Mesodermal cell (in vitro differentiated cells): Measurements from ENCODE around the gene TMEM14A.

Source experiments
- H3K27ac ChIP-seq: 2 replicates; pipeline ENCODE4 v1.7.0; 2013; ENCODE audit warnings: mild to moderate bottlenecking, low read depth, low read length, moderate library complexity; ENCODE audit not compliant: severe bottlenecking
- H3K36me3 ChIP-seq: 2 replicates; pipeline ENCODE4 v1.7.1; 2013; ENCODE audit warnings: mild to moderate bottlenecking, low read length, moderate library complexity; ENCODE audit not compliant: control insufficient read depth, insufficient read depth
- H3K4me1 ChIP-seq: one replicate; pipeline ENCODE4 v1.7.1; 2013; ENCODE audit warnings: mild to moderate bottlenecking, low read length; ENCODE audit not compliant: insufficient read depth, control insufficient read depth, poor library complexity, severe bottlenecking
- H3K4me3 ChIP-seq: 2 replicates; pipeline ENCODE4 v1.7.0; 2013; ENCODE audit warnings: low read length, control low read depth, mild to moderate bottlenecking; ENCODE audit not compliant: insufficient read depth, poor library complexity, severe bottlenecking; ENCODE audit errors: extremely low read depth
- H3K9me3 ChIP-seq: 2 replicates; pipeline ENCODE4 v1.7.1; 2013; ENCODE audit warnings: mild to moderate bottlenecking, low read length, moderate library complexity; ENCODE audit not compliant: control insufficient read depth
- WGBS, 2 experiments: methylation state at CpG; one replicate each; pipeline ENCODE4 v1.1.5; 2013; ENCODE audit warnings: missing lambda C conversion rate in 2 of 2; ENCODE audit not compliant: insufficient coverage in 2 of 2; 5-methylcytosine and 5-hydroxymethylcytosine counted together

Gene TMEM14A

GRCh38 chr6:52720321-52720720, 49.4 kb downstream of the TMEM14A start:
- no peaks in the 10 kb centered on the region for H3K9me3 ChIP-seq
- H3K27ac ChIP-seq, result no peak overlapping the region
- no peak overlapping the region for H3K4me3 ChIP-seq
- H3K36me3 ChIP-seq, result no peaks in the 10 kb centered on the region
- 54 to 76% methylated on average over 1 to 2 of the region's 2 CpGs for WGBS, 2 experiments
- H3K4me1 ChIP-seq, result peaks cover 4% of the 10 kb centered on the region

- H3K27ac ChIP-seq, result no peak overlapping the region
- no peak overlapping the region for H3K4me3 ChIP-seq
- no peaks in the 10 kb centered on the region for H3K9me3 ChIP-seq
- peaks cover 4% of the 10 kb centered on the region for H3K4me1 ChIP-seq
- no peaks in the 10 kb centered on the region for H3K36me3 ChIP-seq
- 79 to 83% methylated on average over 2 of the region's 2 CpGs for WGBS, 2 experiments
Observed at GRCh38 chr6:52724042-52724405, 53.1 kb downstream of the TMEM14A start.

DNA sequence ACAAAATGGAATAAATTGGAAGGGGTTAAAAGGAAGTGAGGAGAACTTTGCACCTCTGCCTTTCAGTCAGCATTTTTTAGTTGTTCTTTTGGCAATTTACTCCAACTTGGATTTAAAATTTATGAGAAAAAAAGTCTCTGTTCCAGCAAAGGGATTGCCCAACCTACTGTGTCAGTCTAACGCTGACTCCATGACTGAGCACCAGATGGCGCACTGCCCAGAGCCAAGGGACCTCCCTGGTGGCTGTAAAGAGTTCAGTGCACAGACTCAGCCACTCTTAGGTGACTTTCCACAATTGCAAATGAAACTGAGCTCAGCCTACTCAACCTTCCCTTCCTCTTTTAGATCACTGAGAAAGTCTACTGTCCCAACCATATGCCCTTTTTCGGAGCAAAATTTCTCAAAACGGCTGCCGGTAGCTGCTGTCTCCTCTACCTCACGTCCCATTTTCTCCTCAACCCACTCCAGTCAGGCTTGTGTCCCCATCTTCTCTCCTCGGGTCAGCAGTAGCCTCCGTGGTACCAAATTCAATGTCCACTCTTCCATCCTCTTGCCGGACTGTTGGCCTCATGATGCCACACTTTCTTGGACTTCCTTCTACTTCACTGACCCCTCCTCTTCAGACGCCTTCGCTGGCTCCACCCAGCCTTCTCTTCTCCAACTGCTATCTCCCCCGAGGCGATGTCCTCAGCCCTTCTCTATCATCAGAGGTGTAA, 53.7 kb downstream of the TMEM14A start:
- H3K4me3 ChIP-seq, result no peak overlapping the region
- H3K4me1 ChIP-seq, result peaks cover 4% of the 10 kb centered on the region
- H3K27ac ChIP-seq, result no peak overlapping the region
- 76 to 80% methylated on average over 13 of the region's 13 CpGs for WGBS, 2 experiments
- H3K36me3 ChIP-seq, result no peaks in the 10 kb centered on the region
- H3K9me3 ChIP-seq, result no peaks in the 10 kb centered on the region

DNA sequence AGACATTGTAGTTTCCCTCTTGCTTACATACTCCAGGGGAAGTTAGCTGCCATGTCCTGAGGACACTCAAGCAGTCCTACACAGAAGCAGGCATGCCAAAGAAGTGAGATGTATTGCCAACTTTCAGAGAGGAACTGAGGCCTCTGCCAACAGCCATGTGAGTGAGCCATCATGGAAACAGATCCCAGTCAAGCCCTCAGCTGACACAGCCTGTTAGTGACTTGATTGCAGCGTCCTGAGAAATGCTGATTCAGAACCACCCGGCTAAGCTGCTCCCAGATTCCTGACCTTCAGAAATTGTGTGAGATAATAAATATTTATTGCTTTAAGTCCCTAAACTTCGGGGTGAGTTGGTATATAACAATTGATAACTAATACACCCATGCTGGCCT, 54.2 kb downstream of the TMEM14A start:
- WGBS, 2 experiments, result no CpG with 5 or more reads among the region's 3 CpGs
- H3K27ac ChIP-seq, result no peak overlapping the region
- peaks cover 4% of the 10 kb centered on the region for H3K4me1 ChIP-seq
- H3K4me3 ChIP-seq, result no peak overlapping the region
- no peaks in the 10 kb centered on the region for H3K36me3 ChIP-seq
- no peaks in the 10 kb centered on the region for H3K9me3 ChIP-seq

- no peak overlapping the region for H3K27ac ChIP-seq
- peaks cover 4% of the 10 kb centered on the region for H3K4me1 ChIP-seq
- WGBS, 2 experiments, result 100% methylated on average over 2 of the region's 2 CpGs
Observed at GRCh38 chr6:52725535-52726192, 54.8 kb downstream of the TMEM14A start.

DNA sequence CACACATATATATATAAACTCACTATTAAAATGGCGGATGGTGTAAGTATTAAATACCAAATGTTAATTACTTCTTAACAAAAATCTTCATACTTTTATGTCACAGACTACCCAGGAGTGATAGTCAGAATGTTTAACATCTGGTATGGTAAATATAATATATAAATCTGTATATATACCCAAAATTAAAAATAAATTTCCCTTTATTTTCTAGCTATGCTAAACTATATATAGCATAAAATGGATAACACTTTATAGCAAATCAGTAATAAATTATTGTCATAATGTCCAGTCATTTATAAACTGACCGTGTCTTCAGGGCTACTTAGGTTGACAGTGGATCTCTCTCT, 55.3 kb downstream of the TMEM14A start:
- Histone ChIP-seq H3K36me3 (no peaks in the 10 kb centered on the region), H3K4me1 (peaks cover 4% of the 10 kb centered on the region), H3K27ac (no peak overlapping the region), H3K9me3 (no peaks in the 10 kb centered on the region), H3K4me3 (no peak overlapping the region)
- 100% methylated on average over 1 of the region's 2 CpGs; no CpG with 5 or more reads in 1 of the 2 experiments for WGBS, 2 experiments

More at GRCh38 chr6:52725535-52726192, 54.8 kb downstream of the TMEM14A start:
- Histone ChIP-seq H3K9me3 (no peaks in the 10 kb centered on the region), H3K36me3 (no peaks in the 10 kb centered on the region), H3K4me3 (no peak overlapping the region)

DNA sequence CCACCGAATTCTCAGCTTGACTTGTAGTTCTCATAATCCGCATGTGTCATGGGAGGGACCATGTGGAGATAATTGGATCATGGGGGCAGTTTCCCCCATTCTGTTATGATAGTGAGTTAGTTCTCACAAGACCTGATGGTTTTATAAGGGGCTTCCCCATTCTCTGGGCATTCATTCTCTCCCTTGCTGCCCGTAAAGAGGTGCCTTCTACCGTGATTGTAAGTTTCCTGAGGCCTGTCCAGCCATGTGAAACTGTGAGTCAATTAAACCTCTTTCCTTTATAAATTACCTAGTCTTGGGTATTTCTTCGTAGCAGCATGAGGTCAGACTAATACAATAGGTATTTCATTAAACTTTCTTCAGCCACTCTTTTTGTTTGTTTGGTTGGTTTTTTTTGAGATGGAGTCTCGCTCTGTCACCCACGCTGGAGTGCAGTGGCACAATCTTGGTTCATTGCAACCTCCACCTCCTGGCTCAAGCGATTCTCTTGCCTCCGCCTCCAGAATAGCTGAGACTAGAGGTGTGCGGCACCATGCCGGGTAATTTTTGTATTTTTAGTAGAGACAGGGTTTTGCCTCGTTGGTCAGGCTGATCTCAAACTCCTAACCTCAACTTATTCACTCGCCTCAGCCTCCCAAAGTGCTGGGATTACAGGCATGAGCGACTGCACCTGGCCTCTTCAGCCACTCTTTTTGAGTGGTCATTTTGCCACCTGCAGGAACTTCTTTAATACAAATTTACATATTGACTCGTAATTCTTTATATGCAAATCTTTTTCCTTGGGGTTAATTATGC, 56.0 kb downstream of the TMEM14A start:
- H3K9me3 ChIP-seq, result no peaks in the 10 kb centered on the region
- peaks cover 4% of the 10 kb centered on the region for H3K4me1 ChIP-seq
- H3K27ac ChIP-seq, result no peak overlapping the region
- no peak overlapping the region for H3K4me3 ChIP-seq
- no peaks in the 10 kb centered on the region for H3K36me3 ChIP-seq
- WGBS, 2 experiments, result 87 to 96% methylated on average over 3 to 10 of the region's 15 CpGs

GRCh38 chr6:52727908-52728307, 57.0 kb downstream of the TMEM14A start:
- no peaks in the 10 kb centered on the region for H3K36me3 ChIP-seq
- H3K4me3 ChIP-seq, result no peak overlapping the region
- H3K9me3 ChIP-seq, result no peaks in the 10 kb centered on the region
- no peak overlapping the region for H3K27ac ChIP-seq
- H3K4me1 ChIP-seq, result peaks cover 4% of the 10 kb centered on the region
- WGBS, 2 experiments, result 78 to 85% methylated on average over 1 of the region's 2 CpGs

- Histone ChIP-seq H3K4me1 (peaks cover 4% of the 10 kb centered on the region), H3K27ac (no peak overlapping the region), H3K9me3 (no peaks in the 10 kb centered on the region), H3K36me3 (no peaks in the 10 kb centered on the region), H3K4me3 (no peak overlapping the region)
- 89% methylated on average over 1 to 3 of the region's 3 CpGs for WGBS, 2 experiments
Observed at GRCh38 chr6:52728394-52728793, 57.5 kb downstream of the TMEM14A start.

DNA sequence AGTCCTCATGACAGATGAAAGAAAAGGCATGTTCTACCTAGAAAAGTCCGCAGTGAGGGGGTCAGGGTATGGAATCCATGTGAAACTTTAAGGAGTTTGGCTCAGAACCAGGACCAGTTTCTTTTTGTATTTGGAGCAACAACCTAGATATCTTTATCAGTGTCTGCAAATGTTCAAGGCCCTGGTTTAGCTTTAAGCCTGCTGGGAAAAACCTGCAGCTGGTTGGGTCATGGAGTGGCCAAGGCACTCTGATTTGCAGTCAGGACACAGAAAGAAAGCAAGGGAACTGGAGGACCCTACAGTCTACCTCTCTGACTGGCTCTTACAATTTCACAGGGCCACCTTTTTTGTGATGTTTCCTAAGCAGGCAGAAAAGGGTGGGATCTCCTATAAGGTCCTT, 58.7 kb downstream of the TMEM14A start:
- 75 to 86% methylated on average over 1 of the region's 1 CpG for WGBS, 2 experiments
- no peak overlapping the region for H3K27ac ChIP-seq
- no peaks in the 10 kb centered on the region for H3K36me3 ChIP-seq

More for the DNA sequence above, 58.7 kb downstream of the TMEM14A start:
- Histone ChIP-seq H3K4me1 (peaks cover 4% of the 10 kb centered on the region), H3K9me3 (no peaks in the 10 kb centered on the region), H3K4me3 (no peak overlapping the region)
